Fibroblast of gingiva (primary cell): ENCODE measurements around the gene CD207.
"Not testable (repeated sequence)": the region's sequence is repeated elsewhere in the genome, so short reads cannot be mapped to it uniquely, and the experiment has no call there.

Experiments
- DNase-seq: peaks from one replicate; pipeline ENCODE4 v3.0.0-alpha.2; 2011; ENCODE audit warnings: low read depth

CD207 gene

GRCh38 chr2:70835643-70836042 is at the start of gene CD207:
CD207 (minus strand) TSS chr2:70835816; CDS start chr2:70835776, 40 bp downstream.
- DNase-seq = no peak

GRCh38 chr2:70878543-70878942 is 42.9 kb upstream of the CD207 start:
- not testable (repeated sequence) for DNase-seq

- DNase-seq = not testable (repeated sequence)
These were observed 40.5 kb upstream of the CD207 start for GRCh38 chr2:70876138-70876537.

- DNase-seq = no peak
These were observed 37.9 kb upstream of the CD207 start for GRCh38 chr2:70873541-70873940.

- peak; percentile 65 for DNase-seq
These were observed 36.0 kb upstream of the CD207 start for GRCh38 chr2:70871398-70872211.

GRCh38 chr2:70870790-70871189 is 35.2 kb upstream of the CD207 start:
- DNase-seq = no peak

GRCh38 chr2:70868970-70869369 is 33.4 kb upstream of the CD207 start:
- DNase-seq = no peak

- peak; percentile 60 for DNase-seq
These were observed 26.4 kb upstream of the CD207 start for GRCh38 chr2:70861777-70862625.

- DNase-seq = peak; percentile 68
These were observed 20.1 kb upstream of the CD207 start for GRCh38 chr2:70855667-70856066.

GRCh38 chr2:70854411-70854810 is 18.8 kb upstream of the CD207 start:
- DNase-seq = no peak

GRCh38 chr2:70852824-70853223 is 17.2 kb upstream of the CD207 start:
- DNase-seq = no peak

- DNase-seq = no peak
These were observed 16.1 kb upstream of the CD207 start for GRCh38 chr2:70851704-70852103.

GRCh38 chr2:70850925-70851324 is 15.3 kb upstream of the CD207 start:
- DNase-seq = no peak

GRCh38 chr2:70842401-70842800 is 6.8 kb upstream of the CD207 start:
- DNase-seq = no peak

- no peak for DNase-seq
These were observed 2.6 kb upstream of the CD207 start for GRCh38 chr2:70837980-70838925.

- no peak for DNase-seq
These were observed 735 bp downstream of the CD207 start for GRCh38 chr2:70834881-70835280.

GRCh38 chr2:70834106-70834505 is 1.5 kb downstream of the CD207 start:
- DNase-seq = no peak

- DNase-seq = no peak
These were observed 2.4 kb downstream of the CD207 start for GRCh38 chr2:70833246-70833645.

- no peak for DNase-seq
These were observed 3.2 kb downstream of the CD207 start for GRCh38 chr2:70832386-70832785.

GRCh38 chr2:70831861-70832260 is 3.8 kb downstream of the CD207 start:
- DNase-seq = no peak

- no peak for DNase-seq
These were observed 5.2 kb downstream of the CD207 start for GRCh38 chr2:70830366-70830765.

- no peak for DNase-seq
These were observed 5.7 kb downstream of the CD207 start for GRCh38 chr2:70829916-70830315.
